GM12892 (cell line): ENCODE measurements around the gene ANK2.

Experiments
- POLR2A ChIP-seq: IDR thresholded peaks from 2 replicates; pipeline ENCODE4 v1.6.1; 2011; ENCODE audit warnings: low read depth, low read length, control low read depth
- POLR2AphosphoS5 ChIP-seq: IDR thresholded peaks from 2 replicates; pipeline ENCODE4 v1.6.1; 2011; ENCODE audit warnings: low read depth, low read length, control low read depth
- TAF1 ChIP-seq: IDR thresholded peaks from 2 replicates; pipeline ENCODE4 v1.6.1; 2011; ENCODE audit warnings: low read depth, mild to moderate bottlenecking, control low read depth, low read length, borderline replicate concordance

DNA sequence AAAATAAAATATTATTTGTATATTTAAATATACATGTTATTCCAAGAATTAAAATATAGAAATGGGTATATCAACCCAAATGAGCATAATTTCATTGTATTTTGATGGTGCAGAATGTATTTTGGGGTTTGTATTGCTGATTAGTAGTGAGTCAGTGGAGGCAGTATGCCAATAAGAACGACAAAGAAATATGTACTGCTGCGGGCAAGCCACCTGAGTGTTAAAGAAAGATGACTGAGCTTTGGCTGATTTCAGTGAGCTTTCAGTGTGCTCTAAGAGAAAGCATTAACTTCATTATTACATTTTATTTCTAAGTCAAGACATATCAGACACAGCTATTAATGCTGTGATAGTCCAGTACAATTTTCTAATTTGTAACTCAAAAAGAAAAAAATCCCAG lies 297.8 kb downstream of the ANK2 start:
- no peak for TF ChIP-seq TAF1
- no peak for TF ChIP-seq POLR2A
- no peak for TF ChIP-seq POLR2AphosphoS5
